ENCODE measurements around the gene SETDB1. TPM values are rescaled to one million over a fixed set of nuclear protein-coding genes. Genes with fewer than 3 reads are reported as not detected.

Gene SETDB1
- total and polyA plus RNA-seq, 2 of the 13 experiments (the other 11 are each of a cell fraction or from before 2014, with no cell fraction given) = 33.1 to 34.6 TPM

- TF ChIP-seq, protein P1, sequence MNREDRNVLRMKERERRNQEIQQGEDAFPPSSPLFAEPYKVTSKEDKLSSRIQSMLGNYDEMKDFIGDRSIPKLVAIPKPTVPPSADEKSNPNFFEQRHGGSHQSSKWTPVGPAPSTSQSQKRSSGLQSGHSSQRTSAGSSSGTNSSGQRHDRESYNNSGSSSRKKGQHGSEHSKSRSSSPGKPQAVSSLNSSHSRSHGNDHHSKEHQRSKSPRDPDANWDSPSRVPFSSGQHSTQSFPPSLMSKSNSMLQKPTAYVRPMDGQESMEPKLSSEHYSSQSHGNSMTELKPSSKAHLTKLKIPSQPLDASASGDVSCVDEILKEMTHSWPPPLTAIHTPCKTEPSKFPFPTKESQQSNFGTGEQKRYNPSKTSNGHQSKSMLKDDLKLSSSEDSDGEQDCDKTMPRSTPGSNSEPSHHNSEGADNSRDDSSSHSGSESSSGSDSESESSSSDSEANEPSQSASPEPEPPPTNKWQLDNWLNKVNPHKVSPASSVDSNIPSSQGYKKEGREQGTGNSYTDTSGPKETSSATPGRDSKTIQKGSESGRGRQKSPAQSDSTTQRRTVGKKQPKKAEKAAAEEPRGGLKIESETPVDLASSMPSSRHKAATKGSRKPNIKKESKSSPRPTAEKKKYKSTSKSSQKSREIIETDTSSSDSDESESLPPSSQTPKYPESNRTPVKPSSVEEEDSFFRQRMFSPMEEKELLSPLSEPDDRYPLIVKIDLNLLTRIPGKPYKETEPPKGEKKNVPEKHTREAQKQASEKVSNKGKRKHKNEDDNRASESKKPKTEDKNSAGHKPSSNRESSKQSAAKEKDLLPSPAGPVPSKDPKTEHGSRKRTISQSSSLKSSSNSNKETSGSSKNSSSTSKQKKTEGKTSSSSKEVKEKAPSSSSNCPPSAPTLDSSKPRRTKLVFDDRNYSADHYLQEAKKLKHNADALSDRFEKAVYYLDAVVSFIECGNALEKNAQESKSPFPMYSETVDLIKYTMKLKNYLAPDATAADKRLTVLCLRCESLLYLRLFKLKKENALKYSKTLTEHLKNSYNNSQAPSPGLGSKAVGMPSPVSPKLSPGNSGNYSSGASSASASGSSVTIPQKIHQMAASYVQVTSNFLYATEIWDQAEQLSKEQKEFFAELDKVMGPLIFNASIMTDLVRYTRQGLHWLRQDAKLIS (CRISPR knock-in tag; IDR thresholded peaks at IDR 0.05) = no peak
- TF ChIP-seq, protein P2, sequence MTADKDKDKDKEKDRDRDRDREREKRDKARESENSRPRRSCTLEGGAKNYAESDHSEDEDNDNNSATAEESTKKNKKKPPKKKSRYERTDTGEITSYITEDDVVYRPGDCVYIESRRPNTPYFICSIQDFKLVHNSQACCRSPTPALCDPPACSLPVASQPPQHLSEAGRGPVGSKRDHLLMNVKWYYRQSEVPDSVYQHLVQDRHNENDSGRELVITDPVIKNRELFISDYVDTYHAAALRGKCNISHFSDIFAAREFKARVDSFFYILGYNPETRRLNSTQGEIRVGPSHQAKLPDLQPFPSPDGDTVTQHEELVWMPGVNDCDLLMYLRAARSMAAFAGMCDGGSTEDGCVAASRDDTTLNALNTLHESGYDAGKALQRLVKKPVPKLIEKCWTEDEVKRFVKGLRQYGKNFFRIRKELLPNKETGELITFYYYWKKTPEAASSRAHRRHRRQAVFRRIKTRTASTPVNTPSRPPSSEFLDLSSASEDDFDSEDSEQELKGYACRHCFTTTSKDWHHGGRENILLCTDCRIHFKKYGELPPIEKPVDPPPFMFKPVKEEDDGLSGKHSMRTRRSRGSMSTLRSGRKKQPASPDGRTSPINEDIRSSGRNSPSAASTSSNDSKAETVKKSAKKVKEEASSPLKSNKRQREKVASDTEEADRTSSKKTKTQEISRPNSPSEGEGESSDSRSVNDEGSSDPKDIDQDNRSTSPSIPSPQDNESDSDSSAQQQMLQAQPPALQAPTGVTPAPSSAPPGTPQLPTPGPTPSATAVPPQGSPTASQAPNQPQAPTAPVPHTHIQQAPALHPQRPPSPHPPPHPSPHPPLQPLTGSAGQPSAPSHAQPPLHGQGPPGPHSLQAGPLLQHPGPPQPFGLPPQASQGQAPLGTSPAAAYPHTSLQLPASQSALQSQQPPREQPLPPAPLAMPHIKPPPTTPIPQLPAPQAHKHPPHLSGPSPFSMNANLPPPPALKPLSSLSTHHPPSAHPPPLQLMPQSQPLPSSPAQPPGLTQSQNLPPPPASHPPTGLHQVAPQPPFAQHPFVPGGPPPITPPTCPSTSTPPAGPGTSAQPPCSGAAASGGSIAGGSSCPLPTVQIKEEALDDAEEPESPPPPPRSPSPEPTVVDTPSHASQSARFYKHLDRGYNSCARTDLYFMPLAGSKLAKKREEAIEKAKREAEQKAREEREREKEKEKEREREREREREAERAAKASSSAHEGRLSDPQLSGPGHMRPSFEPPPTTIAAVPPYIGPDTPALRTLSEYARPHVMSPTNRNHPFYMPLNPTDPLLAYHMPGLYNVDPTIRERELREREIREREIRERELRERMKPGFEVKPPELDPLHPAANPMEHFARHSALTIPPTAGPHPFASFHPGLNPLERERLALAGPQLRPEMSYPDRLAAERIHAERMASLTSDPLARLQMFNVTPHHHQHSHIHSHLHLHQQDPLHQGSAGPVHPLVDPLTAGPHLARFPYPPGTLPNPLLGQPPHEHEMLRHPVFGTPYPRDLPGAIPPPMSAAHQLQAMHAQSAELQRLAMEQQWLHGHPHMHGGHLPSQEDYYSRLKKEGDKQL (CRISPR knock-in tag; IDR thresholded peaks at IDR 0.05; ENCODE audit: low read depth) = no peak
- no peak for TF ChIP-seq ZNF740 (CRISPR knock-in tag; IDR thresholded peaks at IDR 0.05)
- TF ChIP-seq, protein P3, sequence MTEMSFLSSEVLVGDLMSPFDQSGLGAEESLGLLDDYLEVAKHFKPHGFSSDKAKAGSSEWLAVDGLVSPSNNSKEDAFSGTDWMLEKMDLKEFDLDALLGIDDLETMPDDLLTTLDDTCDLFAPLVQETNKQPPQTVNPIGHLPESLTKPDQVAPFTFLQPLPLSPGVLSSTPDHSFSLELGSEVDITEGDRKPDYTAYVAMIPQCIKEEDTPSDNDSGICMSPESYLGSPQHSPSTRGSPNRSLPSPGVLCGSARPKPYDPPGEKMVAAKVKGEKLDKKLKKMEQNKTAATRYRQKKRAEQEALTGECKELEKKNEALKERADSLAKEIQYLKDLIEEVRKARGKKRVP (CRISPR knock-in tag; IDR thresholded peaks at IDR 0.05) = no peak
- no peak for TF ChIP-seq RBM22 (optimal IDR thresholded peaks at IDR 0.05; ENCODE audit: low read length)
- no peak for TF ChIP-seq MEIS2 (CRISPR knock-in tag; IDR thresholded peaks at IDR 0.05)
- TF ChIP-seq ZNF605 (CRISPR knock-in tag; IDR thresholded peaks at IDR 0.05) = no peak
- TF ChIP-seq ZNF790 (CRISPR knock-in tag; IDR thresholded peaks at IDR 0.05; ENCODE audit: borderline replicate concordance) = no peak
- TF ChIP-seq HOXA7 (CRISPR knock-in tag; IDR thresholded peaks at IDR 0.05) = no peak
- peak; percentile 94 for TF ChIP-seq CTCF (CRISPR knock-in tag; IDR thresholded peaks at IDR 0.05)
- TF ChIP-seq, protein P4, sequence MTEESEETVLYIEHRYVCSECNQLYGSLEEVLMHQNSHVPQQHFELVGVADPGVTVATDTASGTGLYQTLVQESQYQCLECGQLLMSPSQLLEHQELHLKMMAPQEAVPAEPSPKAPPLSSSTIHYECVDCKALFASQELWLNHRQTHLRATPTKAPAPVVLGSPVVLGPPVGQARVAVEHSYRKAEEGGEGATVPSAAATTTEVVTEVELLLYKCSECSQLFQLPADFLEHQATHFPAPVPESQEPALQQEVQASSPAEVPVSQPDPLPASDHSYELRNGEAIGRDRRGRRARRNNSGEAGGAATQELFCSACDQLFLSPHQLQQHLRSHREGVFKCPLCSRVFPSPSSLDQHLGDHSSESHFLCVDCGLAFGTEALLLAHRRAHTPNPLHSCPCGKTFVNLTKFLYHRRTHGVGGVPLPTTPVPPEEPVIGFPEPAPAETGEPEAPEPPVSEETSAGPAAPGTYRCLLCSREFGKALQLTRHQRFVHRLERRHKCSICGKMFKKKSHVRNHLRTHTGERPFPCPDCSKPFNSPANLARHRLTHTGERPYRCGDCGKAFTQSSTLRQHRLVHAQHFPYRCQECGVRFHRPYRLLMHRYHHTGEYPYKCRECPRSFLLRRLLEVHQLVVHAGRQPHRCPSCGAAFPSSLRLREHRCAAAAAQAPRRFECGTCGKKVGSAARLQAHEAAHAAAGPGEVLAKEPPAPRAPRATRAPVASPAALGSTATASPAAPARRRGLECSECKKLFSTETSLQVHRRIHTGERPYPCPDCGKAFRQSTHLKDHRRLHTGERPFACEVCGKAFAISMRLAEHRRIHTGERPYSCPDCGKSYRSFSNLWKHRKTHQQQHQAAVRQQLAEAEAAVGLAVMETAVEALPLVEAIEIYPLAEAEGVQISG (CRISPR knock-in tag; IDR thresholded peaks at IDR 0.05) = peak; percentile 58; the same call in 1 of the 2 replicates
Measured at GRCh38 chr1:150979092-150980056, 53.2 kb downstream of the SETDB1 start (continued).
